Astrocyte of the cerebellum (primary cell): ENCODE data around the gene CPNE2.

Source experiments
- DNase-seq: peaks from one replicate; pipeline ENCODE4 v3.0.0-alpha.2; 2011; ENCODE audit warnings: low read depth
- H3K4me3 ChIP-seq: 2 replicates; pipeline ENCODE4 v1.5.1; 2011; ENCODE audit warnings: mild to moderate bottlenecking, low read depth, low read length, moderate library complexity
- CTCF ChIP-seq: IDR thresholded peaks from 2 replicates; pipeline ENCODE4 v1.5.1; 2012; ENCODE audit warnings: low read length, low read depth, moderate library complexity, mild to moderate bottlenecking; ENCODE audit errors: missing control alignments
- in situ Hi-C: cut with HindIII; loops from 2 replicates; pipeline ENCODE4 v1.10.0; 2017; ENCODE audit warnings: low sequenced_read_pairs

Gene CPNE2

GRCh38 chr16:57091975-57092785 is at the start of gene CPNE2:
TSS of gene CPNE2 (plus strand) at chr16:57092583. CDS start at chr16:57110743, 18,160 bp downstream.
- H3K4me3 ChIP-seq = peak within 1 kb of the TSS; percentile 55
- TF ChIP-seq CTCF = no peak
- DNase-seq = no peak
- in situ Hi-C loops = no loop called here

- no peak for DNase-seq
- no peak overlapping the region for H3K4me3 ChIP-seq
- no peak for TF ChIP-seq CTCF
- in situ Hi-C loops = no loop called here
These were observed 49.1 kb upstream of the CPNE2 start for GRCh38 chr16:57043248-57043647.

GRCh38 chr16:57044931-57045693 is 47.3 kb upstream of the CPNE2 start:
- no peak for TF ChIP-seq CTCF
- H3K4me3 ChIP-seq = no peak overlapping the region
- in situ Hi-C loops = no loop called here
- no peak for DNase-seq

- DNase-seq = peak; percentile 38
- in situ Hi-C loops = no loop called here
- TF ChIP-seq CTCF = peak; percentile 88
- H3K4me3 ChIP-seq = no peak overlapping the region
These were observed 46.5 kb upstream of the CPNE2 start for GRCh38 chr16:57045694-57046381.

GRCh38 chr16:57048095-57048494 is 44.3 kb upstream of the CPNE2 start:
- no peak for DNase-seq
- no peak overlapping the region for H3K4me3 ChIP-seq
- TF ChIP-seq CTCF = no peak
- in situ Hi-C loops = no loop called here

GRCh38 chr16:57049678-57050077 is 42.7 kb upstream of the CPNE2 start:
- H3K4me3 ChIP-seq = no peak overlapping the region
- no peak for DNase-seq
- in situ Hi-C loops = loop anchor here (5.0 kb wide), 1 partner anchor 52 kb away; no protein-coding TSS in a partner anchor
- TF ChIP-seq CTCF = no peak
